NB4 (cell line): ENCODE measurements around the gene PDXDC1.
"Not testable (repeated sequence)": the region's sequence is repeated elsewhere in the genome, so short reads cannot be mapped to it uniquely, and the experiment has no call there.

Experiments
- CTCF ChIP-seq: IDR thresholded peaks from one replicate; pipeline ENCODE4 v1.5.1; 2012; ENCODE audit warnings: low read depth, low read length
- MAX ChIP-seq: IDR thresholded peaks from 2 replicates; pipeline ENCODE4 v1.6.1; 2011; ENCODE audit warnings: low read depth, low read length
- MYC ChIP-seq: IDR thresholded peaks from 2 replicates; pipeline ENCODE4 v1.6.1; 2011; ENCODE audit warnings: low read depth, low read length
- POLR2A ChIP-seq: IDR thresholded peaks from 2 replicates; pipeline ENCODE4 v1.6.1; 2011; ENCODE audit warnings: mild to moderate bottlenecking; ENCODE audit not compliant: insufficient read length; ENCODE audit errors: extremely low read depth

- not testable (repeated sequence) for TF ChIP-seq POLR2A, CTCF, MAX, MYC
Measured at GRCh38 chr16:15016354-15016753, 41.5 kb downstream of the PDXDC1 start.
